HepG2 (cell line): ENCODE measurements around the gene ART4. TPM values are rescaled to one million over a fixed set of nuclear protein-coding genes. Genes with fewer than 3 reads are reported as not detected.

ENCODE experiments used
- DPF2 ChIP-seq: sonication (generic); formaldehyde crosslinking; IDR thresholded peaks from 2 replicates; pipeline ENCODE4 v1.4.0; 2020; ENCODE audit warnings: mild to moderate bottlenecking, low read depth, missing genetic modification reagents, borderline replicate concordance
- MIXL1 ChIP-seq: IDR thresholded peaks from 2 replicates; pipeline ENCODE4 v1.6.1; 2016
- PTBP1 ChIP-seq: fragments of 200-400 bp; formaldehyde crosslinking; IDR thresholded peaks from 2 replicates; pipeline ENCODE4 v1.6.1; 2018; ENCODE audit warnings: low read length, low read depth; ENCODE audit not compliant: poor library complexity, severe bottlenecking
- SMC3 ChIP-seq: IDR thresholded peaks from 2 replicates; pipeline ENCODE4 v1.6.1; 2011; ENCODE audit warnings: low read length, improper control_type of control experiment
- THAP11 ChIP-seq: IDR thresholded peaks from 2 replicates; pipeline ENCODE4 v1.6.1; 2016; ENCODE audit warnings: missing biosample characterization, missing genetic modification reagents
- ZNF124 ChIP-seq: sonication (generic); formaldehyde crosslinking; IDR thresholded peaks from 2 replicates; pipeline ENCODE4 v1.4.0; 2020; ENCODE audit warnings: missing genetic modification reagents
- ZNF136 ChIP-seq: sonication (generic); formaldehyde crosslinking; IDR thresholded peaks from 2 replicates; pipeline ENCODE4 v1.8.1; 2022; ENCODE audit warnings: low read depth, mild to moderate bottlenecking, moderate library complexity, missing genetic modification reagents
- ZNF782 ChIP-seq: sonication (generic); formaldehyde crosslinking; IDR thresholded peaks from 2 replicates; pipeline ENCODE4 v1.4.0; 2020; ENCODE audit warnings: missing genetic modification reagents, mild to moderate bottlenecking, borderline replicate concordance
- polyA plus RNA-seq, 8 experiments: library from polyadenylated mRNA; depleted of rRNA in 3 of 8; stranded (reverse) in 7 of 8; unstranded in 1 of 8; fragments of >200 nt; fragmentation: Illumina TruSeq in 4 of 8; extraction: Trizol in 4 of 8; gene quantifications; 2 replicates each; pipeline versions ENCODE4 v1.2.1 to v1.2.3, GENCODE V29; 2011 to 2016; ENCODE audit warnings: low read depth in 4 of 8, missing spikeins in 1 of 8, mixed read lengths in 1 of 8; ENCODE audit not compliant: insufficient read depth in 1 of 8
- total RNA-seq, 5 experiments: library from RNA; depleted of rRNA; stranded (reverse); fragments of >200 nt; fragmentation: Illumina TruSeq; extraction: Trizol; gene quantifications; 2 replicates each; pipeline ENCODE4 v1.2.3, GENCODE V29; 2016; ENCODE audit warnings: low read depth in 1 of 5
- TF ChIP-seq, protein P1 (sequence below): sonication (generic); formaldehyde crosslinking; IDR thresholded peaks from 2 replicates; pipeline ENCODE4 v1.4.0; 2020; ENCODE audit warnings: missing genetic modification reagents, borderline replicate concordance
- TF ChIP-seq, protein P2 (sequence below): sonication (generic); formaldehyde crosslinking; IDR thresholded peaks from 2 replicates; pipeline ENCODE4 v1.4.0; 2020; ENCODE audit warnings: missing genetic modification reagents
- TF ChIP-seq, protein P3 (sequence below): sonication (generic); formaldehyde crosslinking; IDR thresholded peaks from 2 replicates; pipeline ENCODE4 v1.4.0; 2020; ENCODE audit warnings: missing genetic modification reagents, mild to moderate bottlenecking, borderline replicate concordance
- TF ChIP-seq, protein P4 (sequence below): sonication (generic); formaldehyde crosslinking; IDR thresholded peaks from 2 replicates; pipeline ENCODE4 v1.5.1; 2020; ENCODE audit warnings: mild to moderate bottlenecking, missing genetic modification reagents, moderate library complexity
- TF ChIP-seq, protein P5 (sequence below): sonication (generic); formaldehyde crosslinking; IDR thresholded peaks from 2 replicates; pipeline ENCODE4 v1.5.1; 2020; ENCODE audit warnings: mild to moderate bottlenecking, moderate library complexity, missing genetic modification reagents

Gene ART4
- total and polyA plus RNA-seq, 2 of the 13 experiments (the other 11 are each of a cell fraction or from before 2014, with no cell fraction given), result 17.6 to 20.3 TPM

DNA sequence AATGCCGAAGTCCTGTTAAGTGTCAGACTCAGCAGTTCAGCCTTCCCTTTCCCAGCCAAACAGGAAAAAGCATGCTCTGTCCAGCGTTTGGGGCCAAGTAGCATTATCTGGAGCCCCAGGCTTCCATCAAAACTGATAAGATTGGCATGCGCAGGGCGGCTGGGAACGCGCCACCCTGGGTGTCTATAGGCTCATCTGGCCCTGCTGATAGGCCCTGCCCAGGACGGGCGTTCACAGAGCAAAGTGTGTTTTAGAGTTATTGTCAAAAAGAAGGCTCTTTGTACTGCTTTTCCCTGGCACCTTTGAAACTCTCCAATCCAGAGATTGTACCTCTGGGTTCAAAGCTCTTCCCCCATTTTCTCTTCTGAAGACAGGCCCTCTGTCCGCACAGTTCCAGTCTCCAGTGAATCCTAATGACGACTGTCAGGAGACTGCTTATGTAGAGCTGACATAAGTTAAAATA, at the start of gene ART4 (continued):
- TF ChIP-seq, protein P1, sequence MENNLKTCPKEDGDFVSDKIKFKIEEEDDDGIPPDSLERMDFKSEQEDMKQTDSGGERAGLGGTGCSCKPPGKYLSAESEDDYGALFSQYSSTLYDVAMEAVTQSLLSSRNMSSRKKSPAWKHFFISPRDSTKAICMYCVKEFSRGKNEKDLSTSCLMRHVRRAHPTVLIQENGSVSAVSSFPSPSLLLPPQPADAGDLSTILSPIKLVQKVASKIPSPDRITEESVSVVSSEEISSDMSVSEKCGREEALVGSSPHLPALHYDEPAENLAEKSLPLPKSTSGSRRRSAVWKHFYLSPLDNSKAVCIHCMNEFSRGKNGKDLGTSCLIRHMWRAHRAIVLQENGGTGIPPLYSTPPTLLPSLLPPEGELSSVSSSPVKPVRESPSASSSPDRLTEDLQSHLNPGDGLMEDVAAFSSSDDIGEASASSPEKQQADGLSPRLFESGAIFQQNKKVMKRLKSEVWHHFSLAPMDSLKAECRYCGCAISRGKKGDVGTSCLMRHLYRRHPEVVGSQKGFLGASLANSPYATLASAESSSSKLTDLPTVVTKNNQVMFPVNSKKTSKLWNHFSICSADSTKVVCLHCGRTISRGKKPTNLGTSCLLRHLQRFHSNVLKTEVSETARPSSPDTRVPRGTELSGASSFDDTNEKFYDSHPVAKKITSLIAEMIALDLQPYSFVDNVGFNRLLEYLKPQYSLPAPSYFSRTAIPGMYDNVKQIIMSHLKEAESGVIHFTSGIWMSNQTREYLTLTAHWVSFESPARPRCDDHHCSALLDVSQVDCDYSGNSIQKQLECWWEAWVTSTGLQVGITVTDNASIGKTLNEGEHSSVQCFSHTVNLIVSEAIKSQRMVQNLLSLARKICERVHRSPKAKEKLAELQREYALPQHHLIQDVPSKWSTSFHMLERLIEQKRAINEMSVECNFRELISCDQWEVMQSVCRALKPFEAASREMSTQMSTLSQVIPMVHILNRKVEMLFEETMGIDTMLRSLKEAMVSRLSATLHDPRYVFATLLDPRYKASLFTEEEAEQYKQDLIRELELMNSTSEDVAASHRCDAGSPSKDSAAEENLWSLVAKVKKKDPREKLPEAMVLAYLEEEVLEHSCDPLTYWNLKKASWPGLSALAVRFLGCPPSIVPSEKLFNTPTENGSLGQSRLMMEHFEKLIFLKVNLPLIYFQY (CRISPR knock-in tag), result peak; percentile 64; the same call in 1 of the 2 replicates
- TF ChIP-seq SMC3 (no peak), THAP11 (peak; percentile 15; the same call in 1 of the 2 replicates), PTBP1 (no peak), ZNF136 (CRISPR knock-in tag) (no peak), MIXL1 (CRISPR knock-in tag) (peak; percentile 54; the same call in 1 of the 2 replicates), ZNF124 (CRISPR knock-in tag) (no peak), DPF2 (no peak), ZNF782 (CRISPR knock-in tag) (no peak)
- TF ChIP-seq, protein P2, sequence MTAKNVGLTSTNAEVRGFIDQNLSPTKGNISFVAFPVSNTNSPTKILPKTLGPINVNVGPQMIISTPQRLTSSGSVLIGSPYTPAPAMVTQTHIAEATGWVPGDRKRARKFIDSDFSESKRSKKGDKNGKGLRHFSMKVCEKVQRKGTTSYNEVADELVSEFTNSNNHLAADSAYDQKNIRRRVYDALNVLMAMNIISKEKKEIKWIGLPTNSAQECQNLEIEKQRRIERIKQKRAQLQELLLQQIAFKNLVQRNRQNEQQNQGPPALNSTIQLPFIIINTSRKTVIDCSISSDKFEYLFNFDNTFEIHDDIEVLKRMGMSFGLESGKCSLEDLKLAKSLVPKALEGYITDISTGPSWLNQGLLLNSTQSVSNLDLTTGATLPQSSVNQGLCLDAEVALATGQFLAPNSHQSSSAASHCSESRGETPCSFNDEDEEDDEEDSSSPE (CRISPR knock-in tag), result peak; percentile 47; the same call in 1 of the 2 replicates
- TF ChIP-seq, protein P3, sequence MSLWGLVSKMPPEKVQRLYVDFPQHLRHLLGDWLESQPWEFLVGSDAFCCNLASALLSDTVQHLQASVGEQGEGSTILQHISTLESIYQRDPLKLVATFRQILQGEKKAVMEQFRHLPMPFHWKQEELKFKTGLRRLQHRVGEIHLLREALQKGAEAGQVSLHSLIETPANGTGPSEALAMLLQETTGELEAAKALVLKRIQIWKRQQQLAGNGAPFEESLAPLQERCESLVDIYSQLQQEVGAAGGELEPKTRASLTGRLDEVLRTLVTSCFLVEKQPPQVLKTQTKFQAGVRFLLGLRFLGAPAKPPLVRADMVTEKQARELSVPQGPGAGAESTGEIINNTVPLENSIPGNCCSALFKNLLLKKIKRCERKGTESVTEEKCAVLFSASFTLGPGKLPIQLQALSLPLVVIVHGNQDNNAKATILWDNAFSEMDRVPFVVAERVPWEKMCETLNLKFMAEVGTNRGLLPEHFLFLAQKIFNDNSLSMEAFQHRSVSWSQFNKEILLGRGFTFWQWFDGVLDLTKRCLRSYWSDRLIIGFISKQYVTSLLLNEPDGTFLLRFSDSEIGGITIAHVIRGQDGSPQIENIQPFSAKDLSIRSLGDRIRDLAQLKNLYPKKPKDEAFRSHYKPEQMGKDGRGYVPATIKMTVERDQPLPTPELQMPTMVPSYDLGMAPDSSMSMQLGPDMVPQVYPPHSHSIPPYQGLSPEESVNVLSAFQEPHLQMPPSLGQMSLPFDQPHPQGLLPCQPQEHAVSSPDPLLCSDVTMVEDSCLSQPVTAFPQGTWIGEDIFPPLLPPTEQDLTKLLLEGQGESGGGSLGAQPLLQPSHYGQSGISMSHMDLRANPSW (CRISPR knock-in tag), result no peak
- TF ChIP-seq, protein P4, sequence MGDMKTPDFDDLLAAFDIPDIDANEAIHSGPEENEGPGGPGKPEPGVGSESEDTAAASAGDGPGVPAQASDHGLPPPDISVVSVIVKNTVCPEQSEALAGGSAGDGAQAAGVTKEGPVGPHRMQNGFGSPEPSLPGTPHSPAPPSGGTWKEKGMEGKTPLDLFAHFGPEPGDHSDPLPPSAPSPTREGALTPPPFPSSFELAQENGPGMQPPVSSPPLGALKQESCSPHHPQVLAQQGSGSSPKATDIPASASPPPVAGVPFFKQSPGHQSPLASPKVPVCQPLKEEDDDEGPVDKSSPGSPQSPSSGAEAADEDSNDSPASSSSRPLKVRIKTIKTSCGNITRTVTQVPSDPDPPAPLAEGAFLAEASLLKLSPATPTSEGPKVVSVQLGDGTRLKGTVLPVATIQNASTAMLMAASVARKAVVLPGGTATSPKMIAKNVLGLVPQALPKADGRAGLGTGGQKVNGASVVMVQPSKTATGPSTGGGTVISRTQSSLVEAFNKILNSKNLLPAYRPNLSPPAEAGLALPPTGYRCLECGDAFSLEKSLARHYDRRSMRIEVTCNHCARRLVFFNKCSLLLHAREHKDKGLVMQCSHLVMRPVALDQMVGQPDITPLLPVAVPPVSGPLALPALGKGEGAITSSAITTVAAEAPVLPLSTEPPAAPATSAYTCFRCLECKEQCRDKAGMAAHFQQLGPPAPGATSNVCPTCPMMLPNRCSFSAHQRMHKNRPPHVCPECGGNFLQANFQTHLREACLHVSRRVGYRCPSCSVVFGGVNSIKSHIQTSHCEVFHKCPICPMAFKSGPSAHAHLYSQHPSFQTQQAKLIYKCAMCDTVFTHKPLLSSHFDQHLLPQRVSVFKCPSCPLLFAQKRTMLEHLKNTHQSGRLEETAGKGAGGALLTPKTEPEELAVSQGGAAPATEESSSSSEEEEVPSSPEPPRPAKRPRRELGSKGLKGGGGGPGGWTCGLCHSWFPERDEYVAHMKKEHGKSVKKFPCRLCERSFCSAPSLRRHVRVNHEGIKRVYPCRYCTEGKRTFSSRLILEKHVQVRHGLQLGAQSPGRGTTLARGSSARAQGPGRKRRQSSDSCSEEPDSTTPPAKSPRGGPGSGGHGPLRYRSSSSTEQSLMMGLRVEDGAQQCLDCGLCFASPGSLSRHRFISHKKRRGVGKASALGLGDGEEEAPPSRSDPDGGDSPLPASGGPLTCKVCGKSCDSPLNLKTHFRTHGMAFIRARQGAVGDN (CRISPR knock-in tag), result peak; percentile 80
- TF ChIP-seq, protein P5, sequence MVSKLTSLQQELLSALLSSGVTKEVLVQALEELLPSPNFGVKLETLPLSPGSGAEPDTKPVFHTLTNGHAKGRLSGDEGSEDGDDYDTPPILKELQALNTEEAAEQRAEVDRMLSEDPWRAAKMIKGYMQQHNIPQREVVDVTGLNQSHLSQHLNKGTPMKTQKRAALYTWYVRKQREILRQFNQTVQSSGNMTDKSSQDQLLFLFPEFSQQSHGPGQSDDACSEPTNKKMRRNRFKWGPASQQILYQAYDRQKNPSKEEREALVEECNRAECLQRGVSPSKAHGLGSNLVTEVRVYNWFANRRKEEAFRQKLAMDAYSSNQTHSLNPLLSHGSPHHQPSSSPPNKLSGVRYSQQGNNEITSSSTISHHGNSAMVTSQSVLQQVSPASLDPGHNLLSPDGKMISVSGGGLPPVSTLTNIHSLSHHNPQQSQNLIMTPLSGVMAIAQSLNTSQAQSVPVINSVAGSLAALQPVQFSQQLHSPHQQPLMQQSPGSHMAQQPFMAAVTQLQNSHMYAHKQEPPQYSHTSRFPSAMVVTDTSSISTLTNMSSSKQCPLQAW (CRISPR knock-in tag), result peak; percentile 22; the same call in 1 of the 2 replicates
